Mucosa of gallbladder (tissue), 1 donor: ENCODE measurements around the gene SPATA17. TPM values are rescaled to one million over a fixed set of nuclear protein-coding genes. Genes with fewer than 3 reads are reported as not detected.
"Not testable (repeated sequence)": the region's sequence is repeated elsewhere in the genome, so short reads cannot be mapped to it uniquely, and the experiment has no call there.

Experiments
- DNase-seq: peaks from one replicate; pipeline ENCODE4 v3.0.0-alpha.2; 2020; ENCODE audit warnings: low spot score
- total RNA-seq: library from RNA; stranded (reverse); gene quantifications from one replicate; pipeline ENCODE4 v1.2.1, GENCODE V29; 2021
- donor health status: DM: no; HTN: no; CAD: no.

SPATA17 gene
- total RNA-seq, 1 donor from 2014 or later: 1.8 TPM

DNA sequence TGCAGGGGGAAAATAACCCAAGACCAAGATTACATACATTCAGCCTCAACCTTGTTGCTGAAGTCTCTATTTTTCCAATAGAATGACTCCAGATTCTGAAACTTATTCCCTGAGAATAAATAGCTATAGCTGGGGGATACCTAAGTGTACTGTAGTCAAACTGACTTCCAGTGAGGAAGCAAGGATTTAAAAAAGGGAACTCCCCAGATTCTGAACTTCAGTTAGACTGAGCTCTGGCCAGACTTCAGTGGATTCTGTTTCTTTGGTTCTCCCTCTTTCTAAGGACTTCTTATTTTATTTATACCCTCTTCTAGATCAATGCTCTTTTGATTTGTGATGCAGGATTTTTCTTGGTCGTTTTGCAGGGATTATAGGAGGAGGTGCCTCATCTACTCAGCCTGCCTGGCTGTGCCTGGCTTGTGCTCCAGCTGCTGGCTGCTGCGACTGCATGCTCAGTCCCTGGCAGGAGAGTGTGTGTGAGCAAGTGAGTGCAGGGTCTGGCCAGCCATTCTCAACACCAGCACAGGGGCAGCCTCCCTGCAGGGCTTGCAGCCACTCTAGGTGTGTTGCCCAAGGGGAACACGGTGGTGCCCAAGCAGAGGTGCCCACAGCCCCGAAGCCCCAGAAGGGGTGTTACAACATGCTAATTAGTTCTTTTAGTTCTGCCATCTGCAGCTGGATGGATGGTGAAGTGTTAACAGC, 43.0 kb downstream of the SPATA17 start:
- DNase-seq: no peak

DNA sequence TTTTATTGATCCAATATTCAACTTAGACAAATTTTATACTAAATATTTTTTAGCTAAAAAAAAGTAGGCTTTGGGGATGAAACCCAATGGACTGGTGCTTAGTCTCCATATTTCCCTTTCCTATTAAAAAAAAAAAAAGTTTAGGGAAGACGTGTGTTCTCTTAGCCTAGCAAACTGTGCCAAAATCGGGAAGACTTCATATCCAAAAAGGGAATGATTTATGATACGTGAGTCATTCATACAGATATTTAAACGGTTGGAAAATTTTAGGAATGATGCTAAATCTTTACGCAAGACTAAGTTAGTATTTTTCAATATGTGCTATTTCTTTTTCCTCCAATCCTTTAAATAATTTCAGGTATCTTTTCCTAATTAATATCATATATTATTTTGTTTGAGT, 50.7 kb downstream of the SPATA17 start:
- no peak for DNase-seq

DNA sequence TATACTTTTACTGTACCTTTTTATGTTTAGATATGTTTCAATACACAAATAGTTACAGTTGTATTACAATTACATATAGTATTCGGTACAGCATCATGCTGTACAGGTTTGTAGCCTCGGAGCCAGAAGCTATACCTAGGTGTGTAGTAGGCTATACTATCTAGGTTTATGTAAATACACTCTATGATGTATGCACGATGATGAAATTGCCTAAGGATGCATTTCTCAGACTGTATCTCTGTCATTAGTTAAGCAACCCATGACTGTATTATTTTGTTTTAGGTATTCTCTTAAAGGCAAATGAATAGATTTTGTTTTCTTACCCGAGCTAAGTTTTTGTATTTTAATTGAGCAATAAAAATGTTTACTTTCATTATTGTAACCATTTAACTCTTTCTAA, 56.4 kb downstream of the SPATA17 start:
- no peak for DNase-seq

- DNase-seq: not testable (repeated sequence)
Observed at GRCh38 chr1:217696140-217696539, 65.0 kb downstream of the SPATA17 start.

DNA sequence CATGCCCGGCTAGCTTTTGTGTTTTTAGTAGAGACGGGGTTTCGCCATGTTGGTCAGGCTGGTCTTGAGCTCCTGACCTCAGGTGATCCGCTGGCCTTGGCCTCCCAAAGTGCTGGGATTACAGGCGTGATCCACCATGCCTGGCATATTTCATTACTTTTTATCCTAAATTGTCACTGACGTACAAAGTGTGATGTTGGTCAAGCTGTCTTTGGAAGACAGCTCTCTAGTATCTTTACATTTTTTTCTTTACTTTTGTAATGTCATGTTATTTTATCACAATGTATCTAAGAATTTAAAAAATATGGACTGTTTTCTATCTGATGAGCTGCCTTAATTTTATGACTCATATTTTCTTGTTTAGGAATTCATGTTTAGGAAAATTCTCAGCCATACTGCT, 72.2 kb downstream of the SPATA17 start:
- no peak for DNase-seq

DNA sequence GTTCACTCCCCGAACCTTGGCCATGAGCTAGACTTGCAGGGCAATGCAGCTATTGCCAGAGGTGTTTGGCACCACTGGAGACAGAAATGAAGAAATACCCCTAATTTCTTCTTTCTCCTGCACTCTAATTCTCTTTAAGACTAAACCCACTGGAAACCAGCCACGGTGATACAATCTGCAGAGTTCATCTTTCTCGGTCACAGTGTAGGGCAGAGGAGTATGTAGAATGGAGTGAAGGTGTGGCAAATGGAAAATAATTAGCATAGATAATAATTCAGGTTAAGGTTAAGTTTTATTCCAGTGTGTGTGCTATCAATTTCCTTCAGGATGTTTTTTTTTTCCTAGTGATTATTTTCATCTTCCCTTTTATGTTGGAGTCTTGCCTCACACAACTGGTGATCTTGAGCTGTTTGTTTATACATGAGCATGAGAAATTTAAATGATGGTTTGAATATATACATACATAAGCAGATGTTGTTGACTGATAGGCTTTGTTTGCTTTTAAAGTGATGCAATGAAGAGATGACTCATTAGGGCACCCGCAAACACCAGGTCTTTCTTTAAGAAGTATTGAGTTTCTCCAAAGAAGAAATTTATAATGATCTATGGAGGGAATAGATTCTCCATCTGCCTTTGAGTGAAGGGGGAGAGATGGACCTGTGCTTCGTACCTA, 81.9 kb downstream of the SPATA17 start:
- no peak for DNase-seq

- no peak for DNase-seq
Observed at GRCh38 chr1:217715681-217716080, 84.5 kb downstream of the SPATA17 start.

GRCh38 chr1:217717959-217718358, 86.8 kb downstream of the SPATA17 start:
- DNase-seq: no peak

- DNase-seq: no peak
Observed at GRCh38 chr1:217718873-217719272, 87.7 kb downstream of the SPATA17 start.

DNA sequence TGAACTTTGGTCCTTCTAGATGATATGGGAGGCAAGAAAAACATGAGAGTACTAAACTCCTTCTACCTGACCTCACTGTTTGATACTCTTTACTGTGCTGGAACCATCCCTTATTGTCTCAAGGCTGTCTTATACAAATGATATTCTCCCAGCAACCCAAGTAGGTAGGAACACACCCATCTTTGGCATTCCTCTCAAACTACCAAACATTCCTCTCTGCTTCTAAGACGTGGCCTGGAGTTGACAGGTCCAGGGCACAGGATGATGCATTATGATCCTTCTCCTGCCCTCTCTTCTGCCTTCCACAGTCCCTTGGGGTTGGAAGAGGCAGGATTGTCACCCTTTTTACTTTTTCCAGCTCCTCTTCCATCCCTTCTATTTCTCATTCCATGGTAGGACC, 90.5 kb downstream of the SPATA17 start:
- DNase-seq: no peak

DNA sequence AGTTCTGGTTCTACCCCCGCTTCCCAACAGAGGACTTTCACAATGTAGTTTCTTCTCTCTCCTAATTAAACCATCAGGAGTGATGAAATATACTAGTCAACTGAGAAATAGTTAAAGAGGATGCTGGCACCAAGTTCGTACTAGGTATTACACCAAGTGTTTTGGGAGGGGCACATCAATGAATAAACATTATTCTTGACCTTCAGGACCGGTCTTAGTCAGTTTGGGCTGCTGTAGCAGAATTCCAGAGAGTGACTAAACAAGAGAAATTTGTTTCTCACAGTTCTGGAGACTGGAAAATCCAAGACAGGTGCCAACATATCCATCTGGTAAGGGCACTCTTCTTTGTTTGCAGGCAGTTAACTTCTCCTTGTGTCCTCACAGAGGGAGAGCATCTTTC, 103.8 kb downstream of the SPATA17 start:
- no peak for DNase-seq

DNA sequence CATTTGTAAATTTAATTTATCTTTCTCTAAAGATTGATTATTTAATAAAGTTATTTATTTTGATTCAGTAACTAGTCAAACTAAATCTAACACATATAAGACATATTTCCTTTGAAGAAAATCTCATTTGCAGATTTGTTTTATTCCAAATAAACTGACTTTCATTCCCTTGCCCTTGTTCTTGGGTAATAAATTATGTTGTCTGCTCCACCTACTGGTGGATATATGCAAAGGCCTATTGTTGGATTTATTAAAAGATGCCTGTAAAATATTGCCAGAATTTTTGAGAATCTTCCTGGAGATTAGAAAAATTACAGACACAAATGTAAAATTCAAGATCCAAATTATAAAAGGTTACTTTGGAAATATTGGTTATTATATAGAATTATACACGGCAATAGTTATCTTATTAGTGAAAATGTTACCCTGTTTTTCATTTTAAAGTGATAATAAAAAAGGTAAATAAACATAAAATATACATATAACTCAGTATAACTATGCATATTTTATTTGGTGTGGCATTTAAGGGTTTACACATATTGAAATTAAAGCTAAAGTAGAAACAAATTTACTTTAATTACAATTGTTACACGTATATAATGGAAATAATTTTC, 116.1 kb downstream of the SPATA17 start:
- DNase-seq: no peak

DNA sequence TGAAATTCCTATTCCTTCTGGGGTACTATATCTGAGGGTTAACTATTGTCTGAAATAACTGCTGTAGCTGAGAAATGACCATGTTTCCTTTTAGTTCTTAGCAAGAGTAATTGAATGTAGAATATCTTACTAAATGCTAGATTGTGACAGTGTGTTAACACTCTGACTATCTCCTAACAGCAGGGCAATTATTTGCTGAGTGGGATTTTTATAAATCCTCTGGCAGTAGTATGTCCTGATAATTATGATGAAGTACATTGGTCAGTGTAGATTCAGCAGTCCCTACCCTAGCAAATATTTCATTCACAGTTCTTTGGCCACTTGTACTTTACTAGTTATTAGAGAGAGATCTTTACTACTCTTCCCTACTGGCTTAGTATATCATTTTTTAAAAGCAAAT, 138.6 kb downstream of the SPATA17 start:
- no peak for DNase-seq

DNA sequence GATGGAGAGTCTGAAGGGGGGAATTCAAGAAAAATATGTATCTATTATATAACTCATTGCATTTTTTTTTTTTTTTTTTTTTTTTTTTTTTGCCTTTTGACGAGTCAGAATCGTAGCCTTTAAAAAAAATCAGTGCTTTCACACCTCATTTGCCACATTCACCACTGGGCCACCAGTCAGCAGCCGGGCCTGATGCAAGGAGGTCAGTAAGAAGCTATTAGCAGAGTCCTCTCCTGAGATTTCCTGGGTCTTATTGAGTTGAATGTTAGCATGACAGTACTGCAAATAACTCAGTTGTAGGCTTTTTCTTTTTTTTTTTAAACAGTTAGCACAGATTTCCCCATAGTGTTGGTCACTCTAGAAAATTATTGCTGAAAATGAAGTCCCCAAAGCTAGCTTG, 139.8 kb downstream of the SPATA17 start:
- no peak for DNase-seq

DNA sequence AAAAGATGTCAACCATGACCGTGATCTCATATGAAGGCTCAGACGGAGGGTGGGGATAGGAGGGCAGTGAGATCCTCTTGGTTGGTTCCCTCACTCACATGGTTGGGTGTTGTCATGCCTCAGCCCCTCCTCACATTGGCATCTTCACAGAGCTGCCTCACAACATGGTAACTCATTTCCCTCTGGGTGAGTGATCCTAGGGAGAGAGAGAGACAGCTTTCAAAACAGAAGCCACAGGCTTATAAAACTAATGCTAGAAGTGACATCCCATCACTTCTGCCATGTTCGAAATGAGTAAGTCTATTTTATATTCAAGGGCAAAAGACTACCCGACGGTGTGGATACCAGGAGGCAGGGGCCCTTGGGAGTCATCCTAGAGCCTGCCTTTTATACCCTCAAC, 145.5 kb downstream of the SPATA17 start:
- DNase-seq: no peak

- DNase-seq: no peak
Observed at GRCh38 chr1:217781056-217781455, 149.9 kb downstream of the SPATA17 start.

GRCh38 chr1:217791091-217791490, 159.9 kb downstream of the SPATA17 start:
- no peak for DNase-seq

GRCh38 chr1:217805792-217806191, 174.6 kb downstream of the SPATA17 start:
- no peak for DNase-seq

DNA sequence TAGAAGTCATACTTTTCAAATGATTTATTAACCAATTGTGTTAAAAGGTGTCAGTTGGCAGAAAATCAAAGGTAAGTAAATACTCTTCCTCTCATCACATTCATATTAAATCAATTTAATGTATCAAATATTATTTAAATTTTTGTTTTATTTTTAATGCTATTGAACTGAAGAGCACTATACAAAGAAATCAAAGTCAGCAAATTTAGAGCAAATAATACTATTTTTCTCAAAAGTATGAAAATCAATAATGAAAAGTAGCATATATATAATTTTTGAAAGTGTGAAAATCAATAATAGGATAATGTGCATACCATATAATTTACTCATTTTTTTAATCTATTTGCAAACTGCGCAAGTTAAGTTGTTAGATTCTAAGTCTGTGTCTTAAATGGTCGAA, 181.0 kb downstream of the SPATA17 start:
- no peak for DNase-seq

- DNase-seq: no peak
Observed at GRCh38 chr1:217813031-217813430, 181.9 kb downstream of the SPATA17 start.

DNA sequence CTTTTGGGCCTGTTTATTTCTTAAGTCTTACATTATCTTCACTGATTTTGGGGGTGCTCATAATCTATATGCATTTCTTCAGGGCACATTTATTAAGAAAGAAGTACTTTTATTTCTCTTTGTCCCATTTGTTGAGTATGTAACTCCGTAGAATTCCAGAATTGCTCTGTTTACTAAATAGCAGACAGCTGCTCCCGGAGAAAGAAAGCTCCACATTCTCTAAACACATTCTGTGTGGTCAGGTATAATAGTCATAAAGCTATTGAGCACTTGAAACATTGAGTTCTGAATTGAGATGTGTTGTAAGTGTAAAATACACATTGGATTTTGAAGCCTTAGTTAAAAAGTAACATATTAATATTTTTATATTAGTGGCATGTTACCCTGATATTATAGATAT, 206.5 kb downstream of the SPATA17 start:
- no peak for DNase-seq

DNA sequence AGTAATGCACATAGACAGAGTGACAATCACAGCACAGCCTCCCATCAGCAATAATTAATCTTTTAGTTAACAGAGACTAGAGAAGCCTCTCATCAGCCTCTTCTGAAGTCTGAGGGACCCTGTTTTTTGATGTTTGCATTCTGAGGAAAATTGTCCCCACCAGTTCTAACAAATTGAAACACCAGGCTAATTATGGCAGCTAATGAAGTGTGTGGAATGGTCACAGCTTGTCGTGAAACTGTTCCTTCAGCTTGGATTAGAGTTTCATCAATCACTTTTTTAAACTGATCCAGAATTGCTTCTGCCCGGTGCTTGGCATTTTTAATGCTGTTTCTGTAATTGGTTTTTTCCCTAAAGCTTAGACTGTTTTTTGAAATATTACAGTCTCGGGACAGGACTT, 208.0 kb downstream of the SPATA17 start:
- DNase-seq: no peak

- DNase-seq: no peak
Observed at GRCh38 chr1:217846733-217847132, 215.6 kb downstream of the SPATA17 start.
